Breast epithelium (tissue), 3 donors: ENCODE measurements around the gene ABCC5.

Experiments
- POLR2AphosphoS5 ChIP-seq, 3 donors: sonication (generic); formaldehyde crosslinking; IDR thresholded peaks; one replicate each; pipeline ENCODE4 v1.6.1; 2017; ENCODE audit warnings: antibody characterized with exemption in 3 of 3
- TF ChIP-seq, protein P1 (sequence below), 3 donors: fragments of 450-650 bp; IDR thresholded peaks; one replicate each; pipeline ENCODE4 v1.5.1; 2016 to 2017; ENCODE audit warnings: antibody characterized with exemption in 3 of 3, mild to moderate bottlenecking in 3 of 3, moderate library complexity in 3 of 3

DNA sequence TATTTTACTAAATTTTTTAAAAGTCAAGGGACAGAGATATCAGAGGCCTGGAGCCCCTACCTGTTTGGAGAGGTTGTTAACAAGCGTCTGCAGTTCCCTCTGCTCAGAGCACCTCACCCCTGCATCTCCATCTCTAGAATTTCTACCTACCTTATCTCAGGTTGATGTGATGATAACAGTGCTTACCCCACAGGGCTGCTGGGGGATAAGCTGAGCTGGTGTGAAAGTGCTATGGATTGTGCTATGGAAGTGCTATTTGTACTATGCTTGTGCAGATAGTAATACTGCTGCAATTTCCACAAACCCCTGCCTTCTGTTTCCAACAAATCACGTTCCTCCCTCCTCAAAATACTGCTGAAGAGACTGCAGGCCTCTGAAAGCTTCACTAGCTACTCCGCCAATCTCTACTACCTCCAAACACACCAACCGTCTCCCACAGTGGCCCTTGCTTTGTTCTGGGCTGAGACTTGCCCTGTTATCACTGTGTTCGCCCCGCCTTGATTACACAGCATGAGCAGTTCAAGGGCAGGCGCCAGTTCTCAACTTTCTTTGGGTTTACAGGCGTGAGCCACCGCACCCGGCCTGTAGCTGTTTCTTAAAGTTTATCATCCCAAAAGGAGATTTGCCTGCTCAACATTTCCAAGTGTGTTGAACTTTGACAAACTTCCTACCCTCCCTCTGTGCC lies 104.6 kb downstream of the ABCC5 start:
- TF ChIP-seq, protein P1, sequence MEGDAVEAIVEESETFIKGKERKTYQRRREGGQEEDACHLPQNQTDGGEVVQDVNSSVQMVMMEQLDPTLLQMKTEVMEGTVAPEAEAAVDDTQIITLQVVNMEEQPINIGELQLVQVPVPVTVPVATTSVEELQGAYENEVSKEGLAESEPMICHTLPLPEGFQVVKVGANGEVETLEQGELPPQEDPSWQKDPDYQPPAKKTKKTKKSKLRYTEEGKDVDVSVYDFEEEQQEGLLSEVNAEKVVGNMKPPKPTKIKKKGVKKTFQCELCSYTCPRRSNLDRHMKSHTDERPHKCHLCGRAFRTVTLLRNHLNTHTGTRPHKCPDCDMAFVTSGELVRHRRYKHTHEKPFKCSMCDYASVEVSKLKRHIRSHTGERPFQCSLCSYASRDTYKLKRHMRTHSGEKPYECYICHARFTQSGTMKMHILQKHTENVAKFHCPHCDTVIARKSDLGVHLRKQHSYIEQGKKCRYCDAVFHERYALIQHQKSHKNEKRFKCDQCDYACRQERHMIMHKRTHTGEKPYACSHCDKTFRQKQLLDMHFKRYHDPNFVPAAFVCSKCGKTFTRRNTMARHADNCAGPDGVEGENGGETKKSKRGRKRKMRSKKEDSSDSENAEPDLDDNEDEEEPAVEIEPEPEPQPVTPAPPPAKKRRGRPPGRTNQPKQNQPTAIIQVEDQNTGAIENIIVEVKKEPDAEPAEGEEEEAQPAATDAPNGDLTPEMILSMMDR (IDR thresholded peaks at IDR 0.05): no peak
- TF ChIP-seq POLR2AphosphoS5 (IDR thresholded peaks at IDR 0.05): no peak
